ENCODE results near the gene MBTD1. TPM values are rescaled to one million over a fixed set of nuclear protein-coding genes. Genes with fewer than 3 reads are reported as not detected.
"Not testable (repeated sequence)": the region's sequence is repeated elsewhere in the genome, so short reads cannot be mapped to it uniquely, and the experiment has no call there.

MBTD1 gene
- total RNA-seq, 1 donor from 2014 or later, result 7.8 TPM

- TF ChIP-seq CTCF (IDR thresholded peaks at IDR 0.05; ENCODE audit: insufficient read depth, low read length, poor library complexity, severe bottlenecking), result no peak
- no peak for DNase-seq (ENCODE audit: low read depth)
- Histone ChIP-seq H3K36me3 (ENCODE audit: control insufficient read depth, insufficient read depth, low read length) (no peaks in the 10 kb centered on the region), H3K4me3 (ENCODE audit: low read depth, low read length) (no peak overlapping the region), H3K27me3 (ENCODE audit: control insufficient read depth, insufficient read depth, low read length) (no peaks in the 10 kb centered on the region)
Measured at GRCh38 chr17:51228161-51228560, 31.7 kb downstream of the MBTD1 start.

DNA sequence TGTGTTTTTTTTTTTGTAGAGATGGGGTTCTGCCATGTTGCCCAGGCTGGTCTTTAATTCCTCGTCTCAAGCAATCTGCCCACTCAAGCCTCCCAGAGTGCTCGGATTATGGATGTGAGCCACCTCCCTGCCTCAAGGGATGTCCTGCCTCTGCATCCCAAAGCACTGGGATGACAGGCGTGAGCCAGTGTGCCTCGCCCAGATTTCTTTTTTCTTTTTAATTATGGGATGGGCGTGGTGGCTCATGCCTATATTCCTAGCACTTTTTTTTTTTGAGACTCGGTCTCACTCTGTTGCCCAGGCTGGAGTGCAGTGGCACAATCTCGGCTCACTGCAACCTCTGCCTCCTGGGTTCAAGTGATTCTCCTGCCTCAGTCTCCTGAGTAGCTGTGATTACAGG lies 34.3 kb downstream of the MBTD1 start:
- not testable (repeated sequence) for H3K4me3 ChIP-seq (ENCODE audit: low read depth, low read length); H3K36me3 ChIP-seq (ENCODE audit: control insufficient read depth, insufficient read depth, low read length); H3K27me3 ChIP-seq (ENCODE audit: control insufficient read depth, insufficient read depth, low read length); DNase-seq (ENCODE audit: low read depth)

- Histone ChIP-seq H3K36me3 (ENCODE audit: control insufficient read depth, insufficient read depth, low read length) (no peaks in the 10 kb centered on the region), H3K4me3 (ENCODE audit: low read depth, low read length) (no peak overlapping the region), H3K27me3 (ENCODE audit: control insufficient read depth, insufficient read depth, low read length) (no peaks in the 10 kb centered on the region)
- TF ChIP-seq CTCF (IDR thresholded peaks at IDR 0.05; ENCODE audit: insufficient read depth, low read length, poor library complexity, severe bottlenecking), result no peak
- DNase-seq (ENCODE audit: low read depth), result no peak
Measured at GRCh38 chr17:51224402-51225262, 35.2 kb downstream of the MBTD1 start.

GRCh38 chr17:51221322-51221721 lies 38.5 kb downstream of the MBTD1 start:
- no peaks in the 10 kb centered on the region for H3K36me3 ChIP-seq (ENCODE audit: control insufficient read depth, insufficient read depth, low read length)

DNA sequence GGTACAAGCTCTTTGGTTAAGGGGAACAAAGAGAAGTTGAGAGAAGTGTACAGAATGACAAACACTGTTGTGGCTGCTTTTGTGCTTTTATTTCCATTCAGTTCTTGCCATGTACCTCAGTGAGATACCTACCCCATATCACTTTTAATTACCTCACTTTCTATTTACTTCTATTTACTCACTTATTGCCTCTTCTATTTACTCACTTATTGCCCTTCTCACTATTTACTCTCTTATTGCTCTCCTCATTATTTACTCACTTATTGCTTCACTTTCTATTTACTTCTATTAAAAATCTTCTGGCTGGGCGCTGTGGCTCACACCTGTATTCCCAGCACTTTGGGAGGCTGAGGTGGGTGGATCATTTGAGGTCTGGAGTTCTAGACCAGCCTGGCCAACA lies 41.9 kb downstream of the MBTD1 start:
- no peak for TF ChIP-seq CTCF (IDR thresholded peaks at IDR 0.05; ENCODE audit: insufficient read depth, low read length, poor library complexity, severe bottlenecking)
- Histone ChIP-seq H3K36me3 (ENCODE audit: control insufficient read depth, insufficient read depth, low read length) (no peaks in the 10 kb centered on the region), H3K27me3 (ENCODE audit: control insufficient read depth, insufficient read depth, low read length) (no peaks in the 10 kb centered on the region), H3K4me3 (ENCODE audit: low read depth, low read length) (no peak overlapping the region)
- DNase-seq (ENCODE audit: low read depth), result no peak

More at GRCh38 chr17:51221322-51221721, 38.5 kb downstream of the MBTD1 start:
- H3K4me3 ChIP-seq (ENCODE audit: low read depth, low read length), result no peak overlapping the region
- DNase-seq (ENCODE audit: low read depth), result no peak
- no peaks in the 10 kb centered on the region for H3K27me3 ChIP-seq (ENCODE audit: control insufficient read depth, insufficient read depth, low read length)
- no peak for TF ChIP-seq CTCF (IDR thresholded peaks at IDR 0.05; ENCODE audit: insufficient read depth, low read length, poor library complexity, severe bottlenecking)

DNA sequence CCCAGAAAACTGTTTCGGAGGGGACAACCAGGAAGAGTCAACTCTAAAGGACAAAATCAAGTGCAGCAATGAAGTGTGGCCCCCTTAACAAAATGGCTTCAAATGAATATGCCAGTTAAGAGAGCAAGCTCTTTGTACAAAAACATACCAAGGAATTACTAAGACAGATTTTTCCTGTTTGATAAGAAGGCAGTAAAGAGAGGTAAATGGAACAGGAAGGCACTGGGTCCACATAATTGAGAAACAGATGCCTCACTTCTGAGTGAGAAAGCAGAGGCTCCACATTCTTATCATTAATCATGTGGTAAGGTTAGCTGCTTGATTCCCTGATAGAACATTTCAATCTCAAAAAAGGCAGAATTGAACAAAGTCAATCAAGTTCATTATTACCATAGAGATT lies 44.9 kb downstream of the MBTD1 start:
- DNase-seq (ENCODE audit: low read depth), result no peak
- Histone ChIP-seq H3K36me3 (ENCODE audit: control insufficient read depth, insufficient read depth, low read length) (no peaks in the 10 kb centered on the region), H3K27me3 (ENCODE audit: control insufficient read depth, insufficient read depth, low read length) (no peaks in the 10 kb centered on the region), H3K4me3 (ENCODE audit: low read depth, low read length) (no peak overlapping the region)
- no peak for TF ChIP-seq CTCF (IDR thresholded peaks at IDR 0.05; ENCODE audit: insufficient read depth, low read length, poor library complexity, severe bottlenecking)
